GM23248 (cell line): ENCODE results near the gene NSD2. TPM values are rescaled to one million over a fixed set of nuclear protein-coding genes. Genes with fewer than 3 reads are reported as not detected.
A peak's percentile ranks its signal among the peaks of the same experiment; 100 is the strongest.

Source experiments
- DNase-seq: peaks from one replicate; pipeline ENCODE4 v3.0.0-alpha.2; 2015
- H2AFZ ChIP-seq: fragments of 200-600 bp; sonication (generic); 2 replicates; pipeline ENCODE4 v1.6.1; 2016; ENCODE audit warnings: antibody characterized with exemption
- H3F3A ChIP-seq: fragments of 200-600 bp; sonication (generic); 2 replicates; pipeline ENCODE4 v1.6.1; 2016; ENCODE audit warnings: mild to moderate bottlenecking, antibody characterized with exemption, mixed run types; ENCODE audit not compliant: insufficient read depth
- H3K27ac ChIP-seq: fragments of 200-600 bp; sonication (generic); 2 replicates; pipeline ENCODE4 v1.5.1; 2016; ENCODE audit warnings: mild to moderate bottlenecking
- H3K27me3 ChIP-seq: fragments of 200-600 bp; sonication (generic); replicated peaks from 2 replicates; pipeline ENCODE4 v1.6.1; 2016; ENCODE audit warnings: mild to moderate bottlenecking; ENCODE audit not compliant: insufficient read depth
- H3K36me3 ChIP-seq: fragments of 200-600 bp; sonication (generic); 2 replicates; pipeline ENCODE4 v1.6.1; 2016; ENCODE audit warnings: low read depth, mild to moderate bottlenecking
- H3K4me1 ChIP-seq: fragments of 200-600 bp; sonication (generic); 2 replicates; pipeline ENCODE4 v1.6.1; 2016; ENCODE audit warnings: mild to moderate bottlenecking; ENCODE audit not compliant: insufficient read depth
- H3K4me2 ChIP-seq: fragments of 200-600 bp; sonication (generic); one replicate; pipeline ENCODE4 v1.6.1; 2016; ENCODE audit warnings: mild to moderate bottlenecking; ENCODE audit not compliant: unreplicated experiment
- H3K4me3 ChIP-seq: fragments of 200-600 bp; sonication (generic); 2 replicates; pipeline ENCODE4 v1.5.1; 2016; ENCODE audit warnings: mild to moderate bottlenecking
- H3K79me2 ChIP-seq: fragments of 200-600 bp; sonication (generic); 2 replicates; pipeline ENCODE4 v1.6.1; 2016; ENCODE audit warnings: mild to moderate bottlenecking; ENCODE audit not compliant: insufficient read depth
- H3K9ac ChIP-seq: fragments of 200-600 bp; sonication (generic); 2 replicates; pipeline ENCODE4 v1.6.1; 2016; ENCODE audit warnings: mild to moderate bottlenecking
- H3K9me2 ChIP-seq: fragments of 200-600 bp; sonication (generic); 2 replicates; pipeline ENCODE4 v1.6.1; 2016; ENCODE audit warnings: mixed run types, mild to moderate bottlenecking, moderate library complexity; ENCODE audit not compliant: insufficient read depth
- H3K9me3 ChIP-seq: fragments of 200-600 bp; sonication (generic); one replicate; pipeline ENCODE4 v1.6.1; 2017; ENCODE audit warnings: low read depth
- H4K20me1 ChIP-seq: fragments of 200-600 bp; sonication (generic); 2 replicates; pipeline ENCODE4 v1.6.0; 2016; ENCODE audit not compliant: insufficient read depth
- EZH2 ChIP-seq: fragments of 200-600 bp; sonication (generic); IDR thresholded peaks from 2 replicates; pipeline ENCODE4 v1.6.1; 2018; ENCODE audit warnings: antibody characterized with exemption, mild to moderate bottlenecking; ENCODE audit not compliant: insufficient read depth, poor library complexity, severe bottlenecking
- EZH2phosphoT487 ChIP-seq: fragments of 200-600 bp; sonication (generic); IDR thresholded peaks from 2 replicates; pipeline ENCODE4 v1.6.1; 2018; ENCODE audit warnings: antibody characterized with exemption, moderate library complexity, mild to moderate bottlenecking, low read depth; ENCODE audit not compliant: insufficient read depth
- WGBS, 2 experiments: methylation state at CpG; one replicate each; pipeline ENCODE4 v1.1.6; 2015 to 2017; ENCODE audit warnings: low lambda C conversion rate in 2 of 2, low coverage in 1 of 2; ENCODE audit errors: missing lambda C conversion rate in 2 of 2; 5-methylcytosine and 5-hydroxymethylcytosine counted together
- in situ Hi-C: fragments of 300-500 bp; cut with MboI; formaldehyde crosslinking; loops from 2 replicates; pipeline ENCODE4 v1.15.0; 2020
- polyA plus RNA-seq: library from polyadenylated mRNA; unstranded; fragments of >200 nt; fragmentation: Nextera tagmentation; extraction: Ambion mirVana; gene quantifications from 2 replicates; pipeline ENCODE4 v1.2.1, GENCODE V29; 2016
- total RNA-seq: library from RNA; depleted of rRNA; stranded (reverse); fragments of >200 nt; shearing (Covaris generic); gene quantifications from 2 replicates; pipeline ENCODE4 v1.2.3, GENCODE V29; 2014

The NSD2 gene
- total and polyA plus RNA-seq, 2 experiments from 2014 or later = 20.1 to 32.4 TPM

DNA sequence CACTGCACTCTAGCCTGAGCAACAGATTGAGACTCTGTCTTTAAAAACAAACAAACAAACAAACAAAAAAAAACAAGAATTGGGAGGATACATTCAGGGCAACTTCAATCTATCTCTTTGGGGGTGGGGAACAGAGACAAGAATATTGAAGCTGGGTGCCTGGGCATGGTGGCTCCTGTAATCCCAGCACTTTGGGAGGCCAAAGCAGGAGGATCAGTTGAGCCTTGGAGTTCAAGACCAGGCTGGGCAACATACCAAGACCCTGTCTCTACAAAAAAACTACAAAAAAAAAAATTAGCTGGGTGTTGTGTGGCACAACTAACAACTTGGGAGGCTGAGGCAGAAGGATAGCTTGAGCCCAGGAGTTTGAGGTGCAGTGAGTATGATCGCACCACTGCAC is 16.4 kb upstream of the NSD2 start:
- no peak for DNase-seq
- Histone ChIP-seq H3F3A (no peaks in the 10 kb centered on the region), H3K36me3 (no peaks in the 10 kb centered on the region), H3K9me2 (no peaks in the 10 kb centered on the region), H3K9me3 (no peaks in the 10 kb centered on the region), H3K4me2 (peak overlapping the region; percentile 72), H3K4me3 (peak overlapping the region; percentile 77), H3K4me1 (peaks cover 6% of the 10 kb centered on the region; the same call in 1 of the 2 replicates), H3K27ac (peak overlapping the region; percentile 38; the same call in 1 of the 2 replicates), H3K79me2 (peaks cover 72% of the 10 kb centered on the region), H3K27me3 (no peaks in the 10 kb centered on the region), H2AFZ (peak overlapping the region; percentile 76; the same call in 1 of the 2 replicates), H3K9ac (peak overlapping the region; percentile 86), H4K20me1 (peaks cover 6% of the 10 kb centered on the region; the same call in 1 of the 2 replicates)
- TF ChIP-seq EZH2 = no peak
- in situ Hi-C loops = no loop called here
- 42 to 65% methylated on average over 1 of the region's 1 CpG for WGBS, 2 experiments

DNA sequence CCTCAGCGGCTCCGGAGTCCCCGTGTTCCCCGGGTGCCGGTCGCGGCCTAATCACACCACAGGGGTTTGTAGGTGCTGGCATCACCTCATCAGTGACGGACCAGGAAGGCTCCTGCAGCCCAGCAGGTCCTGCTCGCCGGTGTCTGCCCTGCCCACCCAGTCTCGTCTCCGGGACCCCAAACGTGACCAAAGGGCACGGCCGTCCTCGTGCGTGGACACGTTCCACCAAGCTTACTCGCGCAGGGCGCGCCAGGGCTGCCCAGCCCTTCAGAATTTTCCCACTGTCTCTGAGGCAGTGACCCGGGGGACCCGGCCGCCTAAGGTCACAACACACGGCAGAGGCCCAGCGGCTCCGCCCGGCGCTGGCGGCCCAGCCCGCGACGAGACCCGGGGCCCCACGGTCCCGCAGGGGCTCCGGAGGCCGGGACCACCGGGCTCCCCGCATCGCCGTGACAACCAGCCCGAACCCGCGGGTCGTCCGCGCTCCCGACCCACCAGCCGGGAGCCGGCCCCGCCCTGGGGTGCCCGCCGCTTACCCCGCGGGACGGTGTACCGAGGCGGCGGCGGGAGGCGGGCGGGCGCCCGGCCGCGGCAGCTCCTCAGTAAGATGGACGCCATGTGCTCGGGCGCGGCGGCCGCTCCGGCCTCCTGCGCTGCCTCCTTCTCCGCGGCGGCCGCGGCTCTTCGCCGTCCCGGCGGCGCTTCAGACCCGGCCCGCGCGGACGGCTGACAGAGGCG is 15.7 kb upstream of the NSD2 start:
- Histone ChIP-seq H3K4me2 (peak overlapping the region; percentile 72), H3K9ac (peak overlapping the region; percentile 86), H3K9me2 (no peaks in the 10 kb centered on the region), H3K9me3 (no peaks in the 10 kb centered on the region), H3K36me3 (no peaks in the 10 kb centered on the region), H2AFZ (peak overlapping the region; percentile 76), H3K27ac (peak overlapping the region; percentile 38), H3K4me3 (peak overlapping the region; percentile 77), H4K20me1 (peaks cover 6% of the 10 kb centered on the region; the same call in 1 of the 2 replicates), H3F3A (no peaks in the 10 kb centered on the region), H3K27me3 (no peaks in the 10 kb centered on the region), H3K79me2 (peaks cover 64% of the 10 kb centered on the region), H3K4me1 (peaks cover 6% of the 10 kb centered on the region; the same call in 1 of the 2 replicates)
- TF ChIP-seq EZH2phosphoT487 = no peak
- no peak for TF ChIP-seq EZH2
- DNase-seq = peak; percentile 46
- in situ Hi-C loops = no loop called here
- WGBS, 2 experiments = 3% methylated on average over 54 to 56 of the region's 92 CpGs

DNA sequence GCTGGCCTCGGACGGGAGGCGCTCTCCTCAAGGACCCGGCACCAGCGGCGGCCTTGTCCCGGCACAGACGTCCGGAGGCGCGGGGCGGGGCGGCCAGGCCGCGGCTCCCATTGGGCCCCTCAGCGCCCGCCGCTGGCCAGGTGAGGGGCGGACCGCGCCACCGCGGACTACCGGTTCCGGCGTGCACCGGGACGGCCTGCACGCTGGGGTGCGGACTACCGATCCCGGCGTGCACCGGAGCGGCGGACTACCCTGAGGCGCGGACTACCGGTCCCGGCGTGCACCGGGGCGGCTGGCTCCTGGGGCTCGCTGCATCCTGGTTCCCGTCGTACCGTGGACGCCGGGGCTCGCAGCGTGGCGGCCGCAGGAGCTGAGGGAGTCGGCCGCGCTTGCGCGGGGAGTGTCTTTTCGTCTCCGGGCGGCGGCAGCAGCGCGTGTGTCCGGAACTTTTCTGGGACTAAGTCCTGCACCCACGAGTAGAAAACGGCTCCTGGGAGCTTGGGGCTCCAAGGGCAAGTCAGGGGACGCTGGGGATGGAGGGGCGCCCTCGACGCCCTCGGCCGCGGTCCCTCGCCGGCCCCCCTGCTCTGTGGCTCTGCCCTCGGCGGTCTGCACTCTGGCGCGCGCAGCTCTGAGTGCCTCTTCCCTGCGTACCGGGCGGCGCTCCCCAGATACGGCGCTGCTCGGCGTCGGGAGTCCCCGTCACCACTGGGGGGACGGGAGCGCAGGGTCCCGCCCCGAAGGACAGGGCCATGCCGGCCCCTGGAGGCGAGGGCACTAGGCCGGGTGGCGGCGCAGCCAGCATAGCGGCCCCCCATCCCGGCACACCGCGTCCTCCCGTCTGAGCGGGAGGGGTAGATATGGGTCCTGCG is 14.9 kb upstream of the NSD2 start, which contains the start of gene LETM1:
Gene LETM1, minus strand, starts transcription at position 86 of the 872 bp plus-strand sequence. CDS start 206 bp downstream, outside the sequence.
- Histone ChIP-seq H3K79me2 (peaks cover 56% of the 10 kb centered on the region), H2AFZ (peak within 1 kb of the TSS; percentile 76), H3F3A (no peaks in the 10 kb centered on the region), H3K4me3 (peak within 1 kb of the TSS; percentile 77), H3K4me2 (peak within 1 kb of the TSS; percentile 72), H3K36me3 (no peaks in the 10 kb centered on the region), H3K27ac (peak within 1 kb of the TSS; percentile 38), H3K4me1 (peaks cover 6% of the 10 kb centered on the region; the same call in 1 of the 2 replicates), H3K9me2 (no peaks in the 10 kb centered on the region), H3K9me3 (no peaks in the 10 kb centered on the region), H3K9ac (peak within 1 kb of the TSS; percentile 86), H3K27me3 (no peaks in the 10 kb centered on the region), H4K20me1 (no peaks in the 10 kb centered on the region; the same call in 1 of the 2 replicates)
- WGBS, 2 experiments = 1% methylated on average over 75 to 96 of the region's 107 CpGs
- TF ChIP-seq EZH2 (no peak), EZH2phosphoT487 (no peak)
- in situ Hi-C loops = no loop called here
- DNase-seq = peak; percentile 96

DNA sequence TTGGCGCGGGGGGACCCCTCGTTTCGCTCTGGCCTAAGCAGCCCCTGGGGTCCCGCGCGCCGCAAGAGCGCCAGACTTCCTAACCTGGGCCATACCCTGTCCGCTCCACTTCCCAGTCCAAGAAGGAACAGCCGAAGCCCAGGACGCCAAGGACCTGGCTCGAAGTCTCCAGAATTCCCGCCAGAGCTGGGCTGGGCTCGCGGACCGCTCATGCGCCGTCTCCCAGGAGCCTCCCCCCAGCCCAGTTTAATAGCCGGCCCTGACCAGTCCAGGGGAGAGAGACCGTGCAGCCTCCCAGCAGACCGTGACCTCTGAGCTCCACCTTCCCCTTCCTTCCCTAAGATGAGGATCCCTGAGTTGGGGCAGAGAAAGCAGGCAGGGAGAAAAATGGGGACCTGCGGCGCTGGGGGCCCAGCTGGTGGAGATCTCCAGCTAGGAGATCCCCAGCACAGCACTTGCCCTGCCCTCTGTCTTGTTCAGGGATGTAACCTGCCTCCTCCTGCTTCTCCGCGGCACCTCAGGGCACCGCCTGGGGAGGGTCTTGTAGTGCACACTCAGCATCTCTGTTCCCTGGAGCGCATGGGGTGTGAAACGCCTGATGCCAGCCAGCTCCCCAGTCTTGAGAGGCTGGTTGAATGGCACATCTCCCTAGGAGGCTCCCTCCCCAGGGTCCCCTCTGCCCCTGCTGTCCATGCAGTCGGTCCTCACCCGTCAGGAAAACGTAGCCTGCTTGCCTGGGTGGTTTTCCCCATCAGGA is 14.1 kb upstream of the NSD2 start:
- Histone ChIP-seq H3K9ac (peak overlapping the region; percentile 86), H3K9me3 (no peaks in the 10 kb centered on the region), H2AFZ (peak overlapping the region; percentile 76), H3K4me1 (peaks cover 6% of the 10 kb centered on the region; the same call in 1 of the 2 replicates), H3K4me3 (peak overlapping the region; percentile 77), H3K9me2 (no peaks in the 10 kb centered on the region), H3K79me2 (peaks cover 48% of the 10 kb centered on the region), H3K36me3 (no peaks in the 10 kb centered on the region), H3K4me2 (peak overlapping the region; percentile 72), H4K20me1 (no peaks in the 10 kb centered on the region; the same call in 1 of the 2 replicates), H3F3A (peaks cover 7% of the 10 kb centered on the region; the same call in 1 of the 2 replicates), H3K27ac (peak overlapping the region; percentile 38), H3K27me3 (no peaks in the 10 kb centered on the region)
- peak; percentile 56 for DNase-seq
- TF ChIP-seq EZH2phosphoT487 (no peak), EZH2 (no peak)
- in situ Hi-C loops = no loop called here
- WGBS, 2 experiments = 17 to 22% methylated on average over 28 to 32 of the region's 32 CpGs
